GM19240 (cell line): Measurements from ENCODE around the gene OCA2.

Experiments
- DNase-seq: peaks from one replicate; pipeline ENCODE4 v3.0.0; 2011; ENCODE audit warnings: low spot score; ENCODE audit not compliant: insufficient read length

OCA2 gene

DNA sequence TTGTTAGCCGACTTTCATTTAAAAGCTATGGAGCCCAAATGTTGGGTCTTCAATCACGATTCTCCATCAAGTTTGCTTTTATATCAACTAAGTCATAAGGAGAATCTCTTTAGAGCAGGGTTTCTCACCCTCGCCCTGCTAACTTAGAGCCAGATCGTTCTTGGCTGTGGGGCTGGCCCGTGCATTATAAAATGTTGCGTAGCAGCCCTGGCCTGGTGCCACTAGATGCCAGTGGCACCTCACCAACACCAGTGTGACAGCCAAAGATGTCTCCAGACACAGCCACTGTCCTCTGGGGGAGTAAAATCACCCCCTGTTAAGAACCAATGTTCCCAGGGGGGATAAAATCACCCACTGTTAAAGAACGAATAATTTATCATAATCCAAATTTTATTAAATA lies 226.1 kb downstream of the OCA2 start:
- no peak for DNase-seq

DNA sequence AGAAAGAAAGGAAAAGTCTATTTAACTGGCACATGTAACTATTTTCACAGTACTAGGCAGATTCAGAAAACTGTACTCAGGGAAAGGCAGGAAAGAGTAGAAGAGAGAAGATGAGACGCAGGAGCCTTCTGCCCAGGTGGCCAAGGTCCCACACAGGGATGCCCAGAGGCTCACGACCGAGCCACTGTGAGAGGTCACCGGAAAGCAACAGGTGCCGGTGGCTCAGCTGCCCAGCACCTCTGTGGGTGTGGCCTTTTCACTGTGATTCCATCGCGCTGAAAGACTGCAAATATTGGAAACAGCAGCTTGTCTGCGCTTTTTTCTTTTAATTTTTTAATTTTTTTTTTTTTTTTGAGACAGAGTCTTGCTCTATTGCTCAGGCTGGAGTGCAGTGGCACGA lies 226.8 kb downstream of the OCA2 start:
- no peak for DNase-seq

DNA sequence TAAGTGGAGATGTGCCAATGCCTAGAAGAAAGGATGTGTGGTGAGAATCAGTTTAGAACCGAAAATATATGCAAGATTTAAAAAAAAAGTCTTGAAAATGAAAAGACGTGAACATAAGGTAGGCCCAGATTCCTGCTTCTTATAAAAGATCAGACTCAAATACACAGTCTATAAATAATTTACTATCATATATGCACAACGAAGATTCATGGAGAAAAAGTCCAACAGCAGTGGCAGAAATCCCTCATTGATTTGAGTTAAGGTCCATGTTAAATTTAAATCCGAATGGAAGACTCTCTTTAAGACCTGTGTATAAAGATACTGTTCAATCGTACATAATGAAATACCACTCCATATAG lies 227.2 kb downstream of the OCA2 start:
- no peak for DNase-seq

DNA sequence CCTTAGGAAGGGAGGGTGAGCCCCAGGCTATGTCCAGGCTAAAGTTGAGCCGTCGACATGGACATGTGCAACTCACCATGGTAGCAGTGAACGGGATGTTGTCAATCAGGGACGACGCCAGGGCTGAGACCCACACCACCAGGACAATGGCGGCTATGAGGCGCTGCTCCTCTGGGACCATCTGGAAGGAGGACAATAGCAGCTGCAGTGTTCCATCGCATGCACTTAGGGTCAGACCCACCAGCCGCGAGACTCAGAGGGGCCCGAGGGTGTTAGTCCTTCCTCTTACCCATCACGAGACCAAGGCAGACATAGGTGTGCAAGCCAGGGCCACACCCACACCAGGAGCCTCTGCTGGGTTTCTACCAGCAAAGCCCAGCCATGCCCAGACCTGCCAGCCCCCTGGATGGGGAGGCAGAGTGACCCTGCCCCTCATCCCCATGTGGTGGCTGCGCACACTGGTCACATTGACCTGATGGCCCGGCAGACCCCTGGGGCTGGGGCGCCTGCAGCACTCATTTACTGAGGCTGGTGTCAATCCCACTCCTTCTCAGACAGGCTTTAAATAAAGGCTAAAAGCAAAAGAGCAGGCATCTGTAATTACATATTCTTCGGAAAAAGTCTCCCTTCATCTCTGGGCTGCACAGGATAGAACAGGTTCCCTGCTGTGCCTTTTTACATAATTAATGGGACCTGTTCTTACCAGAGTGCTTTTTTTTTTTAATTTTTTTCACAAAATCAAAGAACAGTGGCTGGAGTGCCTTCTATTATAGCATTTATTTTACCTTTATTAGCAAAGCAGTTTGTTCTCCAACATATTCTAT lies 227.8 kb downstream of the OCA2 start:
- no peak for DNase-seq

DNA sequence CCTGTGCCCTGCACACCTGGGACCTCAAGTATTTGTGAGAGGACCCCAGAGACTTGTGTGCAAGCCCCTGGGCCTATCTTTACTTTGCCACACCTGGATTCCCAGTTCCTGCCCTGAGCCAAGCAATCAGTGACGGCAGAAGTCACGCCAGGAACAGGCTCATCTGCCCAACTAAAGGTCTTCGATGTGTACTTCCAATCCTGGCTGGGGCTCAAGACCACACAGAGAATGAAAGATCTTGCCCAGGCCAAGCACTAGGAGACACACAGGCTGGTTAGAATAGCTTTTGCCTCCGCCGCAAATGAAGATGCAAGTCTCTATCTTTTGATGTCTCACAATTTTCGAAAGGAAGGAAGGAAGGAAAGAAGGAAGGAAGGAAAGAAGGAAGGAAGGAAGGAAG lies 228.8 kb downstream of the OCA2 start:
- no peak for DNase-seq

DNA sequence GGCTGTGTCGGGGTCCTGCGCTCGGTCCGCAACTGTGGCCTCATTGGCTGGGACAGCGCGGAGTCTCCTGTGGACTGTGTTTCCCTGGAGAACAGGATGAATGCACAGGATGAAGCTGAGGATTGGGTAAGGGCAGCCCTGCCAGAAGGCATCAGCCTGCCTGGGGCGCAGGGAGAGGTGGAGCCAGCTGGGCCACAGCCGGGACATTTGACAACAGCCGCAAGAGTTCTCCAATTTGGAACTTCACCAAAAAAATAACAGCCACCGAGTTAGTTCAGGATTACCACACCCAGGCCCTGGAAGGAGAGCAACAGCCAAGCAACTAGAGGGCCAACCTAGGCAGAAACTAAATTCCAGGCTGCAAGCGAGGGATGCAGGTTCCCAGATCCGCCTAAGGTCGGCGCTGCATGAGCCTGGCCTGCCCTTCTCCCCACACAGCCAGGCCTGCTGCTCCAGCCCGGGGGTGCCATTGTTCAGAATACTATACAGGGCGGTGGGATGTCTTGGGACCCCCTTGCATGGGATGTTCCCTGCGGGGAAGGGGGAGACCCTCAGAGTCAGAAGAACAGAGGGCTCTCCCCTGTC lies 229.3 kb downstream of the OCA2 start:
- DNase-seq: no peak

DNA sequence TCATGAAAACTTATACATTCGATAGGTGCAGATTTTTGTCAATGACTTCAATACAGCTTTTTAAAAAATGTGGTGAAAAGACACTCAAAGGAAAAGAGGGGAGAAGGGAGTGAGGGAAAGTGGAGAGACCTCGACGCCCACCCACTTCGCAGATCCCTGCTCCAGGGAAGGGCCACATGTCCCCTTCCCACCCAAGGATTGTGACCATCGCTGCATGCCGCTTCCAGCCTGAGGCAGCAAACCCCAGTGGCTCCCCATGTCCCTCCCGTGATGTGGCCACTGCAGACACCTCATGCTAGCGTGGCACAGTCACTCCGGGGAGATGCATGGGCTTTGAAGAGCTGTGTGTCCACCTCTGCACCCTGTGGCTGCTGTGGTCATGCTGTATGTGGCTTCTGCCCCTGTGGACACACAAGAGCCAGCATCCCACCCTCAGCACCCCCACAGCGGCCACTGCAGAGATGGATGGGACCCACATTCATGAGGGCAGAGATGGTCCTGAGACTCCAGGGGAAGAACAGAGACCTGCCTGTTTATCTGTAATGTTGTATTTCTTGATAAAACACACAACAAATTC lies 230.2 kb downstream of the OCA2 start:
- no peak for DNase-seq

DNA sequence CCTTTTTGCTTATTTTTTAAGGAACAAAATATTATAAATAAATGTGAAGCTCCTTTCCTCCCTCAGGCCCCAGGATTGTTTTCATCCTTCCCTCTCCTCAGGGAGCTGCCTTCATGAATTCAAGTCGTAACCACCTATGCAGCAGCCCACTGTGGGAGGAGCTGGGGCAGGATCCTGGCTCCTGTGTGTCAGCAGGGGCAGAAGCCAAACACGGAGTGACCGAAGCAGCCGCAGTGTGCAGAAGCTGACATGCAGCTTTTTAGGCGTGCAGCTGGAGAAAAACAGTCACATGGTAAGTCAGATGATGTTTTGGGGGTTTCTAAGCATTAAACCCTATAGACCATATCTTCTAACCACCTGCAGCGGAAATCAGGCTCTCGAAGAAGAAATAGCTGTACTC lies 231.3 kb downstream of the OCA2 start:
- no peak for DNase-seq

DNA sequence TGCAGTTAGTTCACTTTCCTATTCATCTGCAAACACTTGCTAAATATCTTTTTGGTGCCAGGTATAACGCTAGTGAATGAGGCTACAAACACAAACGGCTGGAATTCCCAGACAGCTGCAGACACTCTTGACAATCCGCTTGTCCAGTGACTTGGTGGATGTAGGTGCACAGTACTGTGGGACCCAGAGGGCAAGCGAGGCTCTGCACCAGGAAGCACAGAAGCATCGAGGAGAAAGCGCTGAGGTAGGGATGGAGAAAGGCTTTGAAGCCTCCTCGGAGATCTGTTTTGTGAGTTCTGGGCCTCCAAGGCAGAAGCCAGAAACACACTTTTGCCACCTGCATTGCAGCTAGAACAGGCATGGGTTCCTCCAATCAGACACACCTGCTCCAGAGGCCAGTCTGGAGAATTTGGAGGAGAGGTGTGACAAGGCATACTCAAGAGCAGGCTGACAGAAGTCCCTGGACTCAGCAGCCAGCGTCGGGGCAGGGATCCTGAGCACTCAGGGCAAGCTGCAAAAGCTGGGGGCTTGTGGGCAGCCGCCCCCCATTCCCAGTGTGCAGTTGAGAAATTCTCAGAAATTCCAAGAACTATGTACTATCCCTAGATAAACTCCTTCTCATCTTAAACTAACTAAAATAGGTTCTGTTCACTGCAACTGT lies 232.5 kb downstream of the OCA2 start:
- DNase-seq: no peak

DNA sequence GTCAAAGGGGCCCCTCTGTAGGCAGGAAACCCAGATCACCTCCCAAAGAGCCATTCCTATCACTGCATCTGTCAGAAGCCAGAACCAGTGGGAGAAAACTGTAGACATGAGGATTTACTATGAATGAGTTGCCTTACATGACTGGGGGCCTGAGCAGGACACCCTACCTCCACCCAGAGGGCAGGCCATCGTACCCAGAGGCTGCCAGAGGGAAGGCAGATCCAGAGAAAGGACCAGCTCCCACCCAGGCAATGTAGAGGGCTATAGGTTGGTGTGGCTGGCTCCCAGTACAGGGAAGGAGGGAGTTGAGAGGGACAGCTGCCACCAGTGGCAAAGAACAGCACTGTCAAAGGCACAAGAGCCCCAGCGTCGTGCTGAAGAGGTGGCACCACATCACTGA lies 233.2 kb downstream of the OCA2 start:
- DNase-seq: no peak

DNA sequence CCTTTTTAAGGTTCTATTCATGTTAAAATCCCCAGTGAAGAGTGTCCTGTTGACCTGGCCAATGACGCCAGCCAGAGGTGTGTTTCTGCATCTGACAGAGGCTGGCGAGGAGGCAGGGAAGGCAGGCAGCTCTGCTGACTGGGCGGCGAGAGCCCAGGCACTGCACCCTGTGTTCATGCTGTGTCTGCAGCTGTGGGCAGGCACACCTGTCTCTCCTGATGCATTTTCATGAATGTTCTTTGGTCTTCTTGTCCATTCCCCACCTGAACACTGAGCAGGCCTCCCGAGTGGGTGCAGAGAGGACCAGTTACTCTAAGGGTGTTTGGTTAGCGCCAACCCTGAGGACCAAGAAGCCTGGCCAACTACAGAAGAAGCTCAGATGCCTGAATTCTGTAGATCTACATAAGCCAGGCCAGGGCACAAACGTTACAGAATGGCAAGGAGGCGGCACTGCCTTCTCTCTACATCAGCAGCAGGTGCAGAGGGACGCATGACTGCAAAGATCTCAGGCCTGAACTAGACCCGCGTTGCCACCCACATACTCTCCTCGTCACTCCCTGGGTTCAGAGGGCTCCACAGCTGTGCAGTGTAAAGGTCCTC lies 233.7 kb downstream of the OCA2 start:
- DNase-seq: no peak

DNA sequence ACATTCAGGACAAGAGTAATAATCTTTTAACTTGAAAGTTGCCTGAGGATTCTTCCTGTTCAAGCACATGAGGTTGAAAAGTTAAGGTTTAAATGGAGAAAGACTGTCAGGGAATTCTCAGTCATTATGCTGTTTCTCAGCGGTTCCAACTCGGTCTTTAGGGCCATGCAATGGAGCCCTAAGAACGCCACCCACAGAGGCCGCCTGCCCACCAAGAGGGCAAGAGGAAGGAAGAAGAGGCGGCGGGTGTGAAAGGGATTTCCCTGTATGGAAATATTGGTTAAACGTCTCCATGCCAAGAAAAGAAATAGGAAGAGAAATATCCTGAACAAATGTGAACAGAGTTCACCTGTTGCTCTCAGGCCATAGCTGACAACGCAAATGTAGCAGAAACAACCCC lies 234.4 kb downstream of the OCA2 start:
- DNase-seq: no peak

DNA sequence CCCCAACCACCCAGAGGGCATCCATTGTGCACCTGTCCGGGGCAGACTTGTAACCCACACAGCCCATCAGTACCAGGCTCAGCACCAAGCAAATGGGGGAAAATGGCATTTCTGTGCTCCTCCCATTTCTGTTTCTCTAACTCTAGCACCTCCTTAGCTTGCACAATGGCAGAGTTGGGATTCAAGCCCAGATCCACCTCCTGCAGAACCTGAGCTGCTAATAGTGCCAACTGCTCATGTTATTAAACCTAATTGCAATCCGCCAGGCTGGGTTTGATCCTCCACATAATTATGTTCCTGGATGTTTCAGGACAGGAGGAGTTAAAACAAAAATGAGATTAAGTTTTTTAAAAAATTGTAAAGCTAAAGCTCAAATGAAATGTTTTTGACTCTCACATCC lies 235.0 kb downstream of the OCA2 start:
- DNase-seq: no peak

DNA sequence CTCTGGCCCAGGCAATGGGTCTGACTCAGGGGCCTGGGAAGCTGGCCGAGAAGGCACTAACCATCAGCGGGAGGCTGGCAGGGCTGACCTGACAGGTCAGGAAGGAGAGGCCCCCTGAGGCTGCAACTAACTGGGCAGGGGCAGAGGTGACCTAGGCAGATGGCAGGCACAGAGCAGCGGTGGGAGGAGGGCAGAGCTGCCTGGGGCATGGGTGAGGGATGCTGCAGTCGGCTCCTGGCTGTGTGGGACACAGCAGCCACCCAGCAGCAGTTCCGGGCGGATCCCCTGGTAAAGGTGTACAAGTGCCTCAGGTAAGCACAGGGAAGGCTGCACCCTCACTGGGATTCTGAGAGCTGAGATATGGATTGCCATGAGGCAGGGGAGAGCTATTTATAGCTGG lies 236.1 kb downstream of the OCA2 start:
- DNase-seq: no peak

DNA sequence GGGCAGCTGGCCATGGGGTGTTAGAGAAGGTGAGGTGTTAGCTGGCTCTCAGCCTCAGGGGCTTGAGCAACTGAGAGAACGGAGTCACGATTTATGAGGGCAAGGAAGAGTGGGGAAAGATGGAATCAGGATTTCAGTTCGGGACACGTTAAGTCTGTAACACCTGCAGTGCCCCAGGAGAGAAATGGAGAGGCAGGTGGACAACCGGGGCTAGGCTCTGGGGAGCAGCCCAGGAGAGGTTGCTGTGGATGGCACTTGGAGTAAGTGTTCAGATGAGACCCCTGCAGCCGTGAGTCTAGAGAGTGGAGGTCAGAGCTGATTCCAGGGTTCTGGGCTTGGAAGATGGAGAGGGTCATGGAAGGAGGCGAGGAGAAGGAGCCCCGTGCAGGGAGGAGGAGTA lies 237.9 kb downstream of the OCA2 start:
- DNase-seq: no peak

DNA sequence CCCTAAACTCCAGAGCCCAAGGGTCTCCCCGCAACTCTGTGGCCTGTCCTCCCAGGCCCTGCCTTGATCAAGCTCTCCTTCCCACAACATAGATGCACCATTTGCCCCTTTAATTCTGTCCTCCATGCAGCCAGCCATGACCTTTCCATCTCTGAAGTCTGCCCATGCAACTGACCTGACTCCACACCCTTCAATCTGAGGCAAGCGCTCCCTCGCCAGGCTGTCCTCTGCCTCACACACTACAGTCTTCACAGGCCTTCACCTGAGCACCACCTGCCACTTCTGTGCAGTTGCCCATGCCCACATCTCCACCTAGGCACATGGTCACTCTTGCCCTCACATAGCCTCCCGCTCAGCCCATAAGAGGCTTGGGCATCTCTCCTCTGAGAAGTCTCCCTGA lies 244.0 kb downstream of the OCA2 start:
- no peak for DNase-seq

DNA sequence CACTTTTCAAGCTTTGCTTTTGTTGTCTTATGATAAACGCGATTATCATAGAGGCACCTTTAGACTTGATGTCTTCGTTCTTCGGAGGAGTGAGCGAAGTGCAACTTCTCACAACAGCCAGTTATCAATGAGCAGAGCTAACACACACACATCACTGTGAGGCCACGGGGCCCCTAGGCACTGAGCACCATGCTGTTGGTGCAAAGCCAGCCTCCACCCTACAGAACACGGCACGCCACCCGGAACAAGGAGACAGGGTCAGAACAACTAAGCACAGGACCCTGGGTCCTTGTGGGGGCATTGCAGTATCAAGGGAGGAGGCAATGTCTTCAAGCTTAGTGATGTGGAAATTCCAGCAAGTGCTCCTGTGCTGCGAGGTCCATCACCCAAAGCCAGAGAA lies 244.5 kb downstream of the OCA2 start:
- no peak for DNase-seq

DNA sequence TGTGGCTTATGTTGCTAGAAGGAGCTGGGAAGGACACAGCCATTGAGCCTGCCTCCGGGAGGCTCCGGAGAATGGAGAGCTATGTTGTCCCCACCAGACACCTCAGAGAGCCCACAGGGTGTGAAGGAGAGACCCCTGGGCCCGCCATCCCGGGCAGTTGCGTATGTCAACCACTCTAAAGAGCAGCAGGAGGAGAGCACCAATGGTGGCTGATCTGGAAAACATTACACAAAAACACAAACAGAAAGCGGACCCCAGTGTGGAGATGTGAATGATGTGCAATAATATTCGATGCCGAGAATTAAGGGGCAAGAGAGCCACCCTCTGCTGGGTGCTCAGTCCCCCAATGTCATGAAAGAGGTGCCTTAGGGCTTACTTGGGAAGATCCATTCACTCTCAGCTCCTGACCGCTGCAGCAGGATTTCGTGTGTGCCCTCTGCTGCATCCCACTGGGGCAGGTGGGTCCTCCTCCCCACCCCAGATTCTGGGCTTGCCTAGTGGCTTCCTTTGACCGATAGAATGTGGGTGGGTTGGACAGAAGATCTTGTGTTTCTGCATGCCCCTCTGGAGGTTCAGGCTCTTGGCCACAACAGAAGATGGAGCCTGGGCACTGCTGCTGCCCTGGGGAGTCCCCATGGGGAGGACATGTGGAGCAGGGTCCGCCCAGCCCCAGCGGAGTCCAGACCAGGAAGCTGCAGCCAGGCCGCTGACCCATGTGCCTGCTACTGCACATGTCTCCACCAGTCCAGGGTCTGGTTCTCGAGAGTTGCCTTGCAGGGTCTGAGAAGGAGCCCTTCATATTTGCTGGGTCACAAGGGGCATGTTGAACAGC lies 245.3 kb downstream of the OCA2 start:
- no peak for DNase-seq

DNA sequence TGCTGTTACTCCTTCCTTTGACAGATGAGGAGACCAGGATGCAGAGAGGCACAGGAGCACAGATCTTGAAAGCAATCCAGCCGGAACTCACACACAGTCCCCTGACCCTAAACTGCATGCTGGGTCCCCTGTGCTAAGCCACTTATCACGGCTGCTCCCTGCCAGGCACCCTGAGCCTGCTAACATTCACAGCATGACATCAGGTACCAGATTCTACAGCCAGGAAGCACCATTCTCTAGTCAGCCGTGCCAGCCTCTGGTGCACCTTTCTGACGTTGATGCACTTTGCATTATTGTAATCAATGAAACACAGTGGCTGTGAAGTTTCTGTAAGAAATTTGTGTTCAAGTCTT lies 247.3 kb downstream of the OCA2 start:
- DNase-seq: no peak

DNA sequence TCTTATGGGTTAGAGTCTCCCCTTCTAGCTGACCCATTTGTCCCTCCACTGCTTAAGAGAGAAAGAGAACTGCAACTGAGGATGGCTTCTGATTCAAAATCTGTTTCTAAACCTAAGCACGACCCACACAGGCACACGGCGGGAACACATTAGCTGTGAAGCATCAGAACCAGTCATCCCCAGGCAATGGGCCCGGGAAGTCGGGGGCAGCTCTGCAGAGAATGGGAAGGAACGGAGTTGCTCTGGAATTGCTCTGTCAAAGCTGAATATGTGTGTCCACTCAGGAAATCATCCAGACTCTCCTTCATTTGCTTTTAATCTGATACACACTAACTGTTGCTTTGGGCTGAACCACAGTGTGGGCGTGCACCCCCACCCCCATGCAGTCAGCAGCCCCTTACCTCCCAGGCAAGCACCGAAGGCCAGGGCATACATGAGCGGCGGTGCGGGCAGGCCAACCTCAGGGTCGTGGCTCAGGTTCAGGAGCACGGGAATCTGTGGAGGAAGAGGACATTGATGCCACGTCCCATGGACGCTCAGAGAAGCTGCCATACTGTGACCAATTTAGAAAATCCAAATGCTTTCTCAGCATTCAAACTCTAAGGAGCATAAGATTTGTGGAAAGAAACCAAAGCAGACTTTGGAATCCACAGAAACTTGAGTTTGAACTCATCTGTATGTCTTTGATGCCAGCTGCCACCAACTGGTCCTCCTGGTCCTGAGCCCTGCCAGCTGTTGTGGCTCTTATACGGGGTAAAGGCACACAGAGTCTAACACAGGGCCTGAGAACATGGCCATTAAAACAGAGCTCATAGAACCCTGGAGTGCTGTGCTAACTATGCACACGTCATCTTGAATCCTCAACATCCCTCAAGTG lies 247.9 kb downstream of the OCA2 start:
- no peak for DNase-seq
